ENCODE measurements around the gene ARHGAP18. TPM values are rescaled to one million over a fixed set of nuclear protein-coding genes. Genes with fewer than 3 reads are reported as not detected.
A peak's percentile ranks its signal among the peaks of the same experiment; 100 is the strongest.

The ARHGAP18 gene
- total RNA-seq, 1 experiment from 2014 or later = 47.5 TPM

- no peak for DNase-seq (ENCODE audit: low read depth)
Measured at GRCh38 chr6:129719692-129720091, 9.7 kb upstream of the ARHGAP18 start.

- DNase-seq (ENCODE audit: low read depth) = peak; percentile 68
Measured at GRCh38 chr6:129717277-129717676, 7.3 kb upstream of the ARHGAP18 start.

GRCh38 chr6:129713806-129714333 is 3.9 kb upstream of the ARHGAP18 start:
- no peak for DNase-seq (ENCODE audit: low read depth)

- DNase-seq (ENCODE audit: low read depth) = no peak
Measured at GRCh38 chr6:129711271-129711631, 1.3 kb upstream of the ARHGAP18 start.

GRCh38 chr6:129710450-129711270 is 683 bp upstream of the ARHGAP18 start:
- DNase-seq (ENCODE audit: low read depth) = no peak

GRCh38 chr6:129709196-129709768 is 695 bp downstream of the ARHGAP18 start:
- peak; percentile 71 for DNase-seq (ENCODE audit: low read depth)

- DNase-seq (ENCODE audit: low read depth) = no peak
Measured at GRCh38 chr6:129708496-129709195, 1.3 kb downstream of the ARHGAP18 start.

GRCh38 chr6:129707882-129708495 is 2.0 kb downstream of the ARHGAP18 start:
- no peak for DNase-seq (ENCODE audit: low read depth)

GRCh38 chr6:129707028-129707427 is 2.9 kb downstream of the ARHGAP18 start:
- no peak for DNase-seq (ENCODE audit: low read depth)

GRCh38 chr6:129705212-129705611 is 4.8 kb downstream of the ARHGAP18 start:
- DNase-seq (ENCODE audit: low read depth) = no peak

- no peak for DNase-seq (ENCODE audit: low read depth)
Measured at GRCh38 chr6:129704708-129705107, 5.3 kb downstream of the ARHGAP18 start.

- peak; percentile 61 for DNase-seq (ENCODE audit: low read depth)
Measured at GRCh38 chr6:129701721-129702455, 8.1 kb downstream of the ARHGAP18 start.

- no peak for DNase-seq (ENCODE audit: low read depth)
Measured at GRCh38 chr6:129700666-129701065, 9.3 kb downstream of the ARHGAP18 start.

GRCh38 chr6:129699659-129700058 is 10.3 kb downstream of the ARHGAP18 start:
- no peak for DNase-seq (ENCODE audit: low read depth)

- DNase-seq (ENCODE audit: low read depth) = no peak
Measured at GRCh38 chr6:129698430-129698829, 11.5 kb downstream of the ARHGAP18 start.

GRCh38 chr6:129697788-129698187 is 12.2 kb downstream of the ARHGAP18 start:
- DNase-seq (ENCODE audit: low read depth) = no peak

GRCh38 chr6:129696843-129697242 is 13.1 kb downstream of the ARHGAP18 start:
- DNase-seq (ENCODE audit: low read depth) = no peak

- DNase-seq (ENCODE audit: low read depth) = no peak
Measured at GRCh38 chr6:129696028-129696418, 14.0 kb downstream of the ARHGAP18 start.

GRCh38 chr6:129695373-129696027 is 14.5 kb downstream of the ARHGAP18 start:
- no peak for DNase-seq (ENCODE audit: low read depth)

- no peak for DNase-seq (ENCODE audit: low read depth)
Measured at GRCh38 chr6:129694036-129694435, 15.9 kb downstream of the ARHGAP18 start.

- DNase-seq (ENCODE audit: low read depth) = no peak
Measured at GRCh38 chr6:129692467-129692866, 17.5 kb downstream of the ARHGAP18 start.

Measured in RPMI7951 (cell line).